GM13977 (cell line): ENCODE results near the gene S100PBP.
"Not testable (repeated sequence)": the region's sequence is repeated elsewhere in the genome, so short reads cannot be mapped to it uniquely, and the experiment has no call there.

Experiments used
- DNase-seq: peaks from one replicate; pipeline ENCODE4 v3.0.0; 2012; ENCODE audit warnings: low spot score
- in situ Hi-C: fragments of 300-500 bp; cut with MboI; formaldehyde crosslinking; loops from one replicate; pipeline ENCODE4 v1.12.0; 2022; ENCODE audit warnings: low sequenced_read_pairs, low pct_unique_long_range_greater_than_20kb, mixed read lengths, inconsistent platforms; ENCODE audit not compliant: unreplicated experiment
- TF ChIP-seq, protein P1 (sequence below): IDR thresholded peaks from 2 replicates; pipeline ENCODE4 v1.5.1; 2012; ENCODE audit warnings: mild to moderate bottlenecking, control low read depth; ENCODE audit not compliant: insufficient read depth; ENCODE audit errors: extremely low read depth, missing control alignments

S100PBP gene

DNA sequence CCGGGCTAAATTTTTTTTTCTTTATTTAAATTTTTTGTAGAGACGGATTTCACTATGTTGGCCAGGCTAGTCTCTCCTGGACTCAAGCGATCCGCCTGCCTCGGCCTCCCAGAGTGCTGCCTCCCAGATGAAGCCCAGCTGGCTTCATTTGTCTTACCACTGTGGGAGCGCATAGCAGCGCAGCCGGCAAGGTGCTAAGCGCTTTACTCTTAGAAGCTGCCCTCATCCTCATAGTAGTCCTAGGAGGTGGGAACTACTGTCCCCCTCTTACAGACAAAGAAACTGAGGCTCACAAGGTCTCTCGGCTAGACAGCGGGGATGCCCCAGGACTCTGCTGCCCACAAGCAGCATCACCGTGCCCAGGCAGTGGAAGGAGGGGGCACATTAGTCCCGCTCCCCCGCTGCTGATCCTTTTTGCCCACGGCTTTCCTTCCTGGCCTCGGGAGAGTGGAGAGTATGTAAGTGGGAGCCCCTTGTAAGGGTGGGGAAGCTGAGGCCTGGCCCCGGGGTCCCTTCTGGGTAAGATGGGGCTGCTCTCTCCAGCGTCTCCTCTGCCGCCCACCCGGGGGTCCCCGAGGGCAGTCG lies 83.0 kb downstream of the S100PBP start:
- TF ChIP-seq, protein P1, sequence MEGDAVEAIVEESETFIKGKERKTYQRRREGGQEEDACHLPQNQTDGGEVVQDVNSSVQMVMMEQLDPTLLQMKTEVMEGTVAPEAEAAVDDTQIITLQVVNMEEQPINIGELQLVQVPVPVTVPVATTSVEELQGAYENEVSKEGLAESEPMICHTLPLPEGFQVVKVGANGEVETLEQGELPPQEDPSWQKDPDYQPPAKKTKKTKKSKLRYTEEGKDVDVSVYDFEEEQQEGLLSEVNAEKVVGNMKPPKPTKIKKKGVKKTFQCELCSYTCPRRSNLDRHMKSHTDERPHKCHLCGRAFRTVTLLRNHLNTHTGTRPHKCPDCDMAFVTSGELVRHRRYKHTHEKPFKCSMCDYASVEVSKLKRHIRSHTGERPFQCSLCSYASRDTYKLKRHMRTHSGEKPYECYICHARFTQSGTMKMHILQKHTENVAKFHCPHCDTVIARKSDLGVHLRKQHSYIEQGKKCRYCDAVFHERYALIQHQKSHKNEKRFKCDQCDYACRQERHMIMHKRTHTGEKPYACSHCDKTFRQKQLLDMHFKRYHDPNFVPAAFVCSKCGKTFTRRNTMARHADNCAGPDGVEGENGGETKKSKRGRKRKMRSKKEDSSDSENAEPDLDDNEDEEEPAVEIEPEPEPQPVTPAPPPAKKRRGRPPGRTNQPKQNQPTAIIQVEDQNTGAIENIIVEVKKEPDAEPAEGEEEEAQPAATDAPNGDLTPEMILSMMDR: no peak
- DNase-seq: no peak
- in situ Hi-C loops: no loop called here

DNA sequence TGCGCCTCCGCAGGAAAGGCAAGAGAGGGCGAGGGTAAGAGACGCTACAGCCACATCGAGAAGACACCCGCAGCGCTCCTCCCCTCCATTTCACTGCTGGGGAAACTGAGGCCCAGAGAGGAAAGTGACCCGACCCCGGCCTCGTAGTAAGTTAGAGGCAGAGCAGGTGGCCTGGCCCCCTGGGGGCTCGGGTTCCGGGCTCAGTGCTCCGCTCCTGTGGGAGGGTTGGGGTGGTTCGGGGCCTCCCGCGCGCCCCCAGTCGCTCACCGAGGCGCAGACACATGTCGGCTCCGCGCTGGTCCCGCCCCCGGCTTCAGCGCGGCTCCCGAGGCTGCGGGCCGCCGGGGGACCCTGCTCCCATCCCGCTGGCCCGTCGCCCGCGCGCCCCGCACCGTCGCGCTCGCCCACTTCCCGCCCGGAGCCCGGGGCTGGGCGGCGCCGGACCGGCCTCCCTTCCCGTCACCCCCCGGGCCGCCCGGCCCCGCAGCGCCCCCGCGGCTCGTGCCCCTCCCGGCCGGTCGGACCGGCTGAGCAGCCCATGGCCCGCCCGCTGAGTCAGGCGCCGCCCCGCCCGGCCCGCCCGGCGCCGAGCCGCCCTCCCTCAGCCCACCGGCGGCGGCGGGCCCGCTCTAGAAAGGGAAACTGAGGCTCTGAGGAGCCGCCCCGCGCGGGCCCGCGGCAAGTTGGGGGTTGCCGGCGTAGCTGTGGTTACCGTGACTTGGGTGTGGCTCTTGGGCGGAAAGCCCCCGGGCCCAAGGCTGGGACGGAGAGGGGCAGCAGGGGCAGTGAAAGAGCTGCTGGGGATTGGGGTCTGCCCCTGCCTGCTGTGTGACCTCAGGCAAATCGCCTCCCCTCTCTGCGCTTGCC lies 83.7 kb downstream of the S100PBP start, which contains the start of gene TMEM54:
TMEM54 (minus strand) TSS at position 434 of the 867 bp plus-strand sequence; CDS start at position 283, 151 bp downstream.
- TF ChIP-seq, protein P1: no peak
- in situ Hi-C loops: no loop called here
- DNase-seq: peak; percentile 79

DNA sequence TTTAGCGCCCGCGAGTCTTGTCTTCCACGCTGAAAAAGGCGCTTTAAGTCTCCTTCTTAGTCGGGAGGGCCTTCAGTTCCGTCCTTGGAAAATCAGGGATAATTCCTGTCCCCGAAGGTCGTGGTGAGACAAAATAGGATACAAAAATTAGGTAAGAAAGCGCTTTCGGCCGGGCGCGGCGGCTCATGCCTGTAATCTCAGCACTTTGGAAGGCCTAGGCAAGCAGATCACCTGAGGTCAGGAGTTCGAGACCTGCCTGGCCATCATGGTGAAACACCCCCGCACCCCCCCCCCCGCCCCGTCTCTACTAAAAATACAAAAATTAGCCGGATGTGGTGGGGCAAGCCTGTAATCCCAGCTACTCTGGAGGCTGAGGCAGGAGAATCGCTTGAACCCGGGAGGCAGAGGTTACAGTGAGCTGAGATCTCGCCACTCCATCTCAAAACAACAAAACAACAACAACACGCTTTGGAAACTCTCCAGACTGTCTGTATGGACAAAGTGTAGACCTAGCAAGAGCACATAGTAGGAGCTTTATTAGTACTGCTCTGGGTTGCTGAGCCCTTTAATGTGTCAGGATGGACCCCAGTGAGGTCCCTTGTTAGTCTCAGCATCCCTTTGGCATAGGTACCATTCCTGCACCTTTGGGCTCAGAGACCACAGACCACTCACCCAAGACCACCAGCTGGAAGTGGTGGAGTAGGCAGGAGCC lies 84.5 kb downstream of the S100PBP start:
- in situ Hi-C loops: no loop called here
- TF ChIP-seq, protein P1: no peak
- DNase-seq: no peak

DNA sequence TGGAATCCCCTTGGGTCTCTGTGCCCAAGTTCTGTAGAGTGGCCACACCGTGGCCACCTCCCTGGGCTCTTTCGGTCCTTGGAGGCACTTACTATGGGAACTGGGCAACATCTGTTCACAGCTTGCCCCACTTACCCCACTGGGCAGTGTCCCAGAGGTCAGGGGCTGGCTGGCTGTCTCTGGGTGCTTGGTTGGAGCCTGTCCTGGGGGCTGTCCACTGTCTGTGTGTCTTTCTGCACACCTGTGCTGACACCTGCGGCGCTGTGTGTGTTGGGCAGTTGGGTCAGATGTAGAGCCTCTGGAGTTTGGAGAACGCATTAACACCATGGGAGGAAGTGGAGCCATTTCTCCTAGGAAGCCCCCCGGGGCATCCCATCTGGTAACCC lies 85.1 kb downstream of the S100PBP start:
- TF ChIP-seq, protein P1: no peak
- DNase-seq: peak; percentile 20
- in situ Hi-C loops: no loop called here

DNA sequence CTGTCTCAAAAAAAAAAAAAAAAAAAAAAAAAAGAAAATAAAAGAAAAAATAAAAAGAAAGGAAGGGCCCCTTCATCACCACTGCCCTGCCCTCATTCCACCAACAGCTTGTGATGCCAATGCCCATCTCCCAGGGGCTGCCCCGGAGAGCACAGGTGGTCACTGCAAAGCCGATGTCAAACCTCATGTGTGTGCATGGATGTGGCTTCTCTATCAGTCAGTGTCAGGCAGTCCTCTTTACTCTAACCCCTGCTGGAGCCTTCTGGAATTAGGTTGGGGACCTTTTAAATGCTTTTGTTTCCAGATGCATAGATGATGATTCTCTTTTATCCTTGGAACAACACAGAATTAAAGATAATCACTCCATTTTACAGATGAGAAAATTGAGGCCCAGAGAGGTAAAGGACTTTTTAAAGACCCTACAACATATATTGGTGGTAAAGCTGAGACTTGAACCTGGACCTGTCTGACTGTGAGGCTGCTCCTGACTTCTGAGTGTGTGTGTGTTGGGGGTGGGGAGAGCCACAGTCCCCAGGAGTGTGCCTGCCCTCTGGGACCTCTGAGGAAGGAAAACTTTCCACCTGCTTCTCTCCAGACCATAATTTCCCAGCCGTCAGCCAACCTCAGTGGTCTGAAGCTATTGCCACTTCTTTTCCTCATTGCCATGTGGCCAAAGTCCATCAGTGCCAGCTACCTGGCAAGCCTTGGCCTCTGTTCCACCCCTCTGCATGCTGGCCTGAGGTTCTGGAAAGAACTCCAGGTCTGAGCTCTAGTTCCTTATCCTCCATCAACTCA lies 86.7 kb downstream of the S100PBP start:
- DNase-seq: peak; percentile 22
- in situ Hi-C loops: no loop called here
- TF ChIP-seq, protein P1: no peak

DNA sequence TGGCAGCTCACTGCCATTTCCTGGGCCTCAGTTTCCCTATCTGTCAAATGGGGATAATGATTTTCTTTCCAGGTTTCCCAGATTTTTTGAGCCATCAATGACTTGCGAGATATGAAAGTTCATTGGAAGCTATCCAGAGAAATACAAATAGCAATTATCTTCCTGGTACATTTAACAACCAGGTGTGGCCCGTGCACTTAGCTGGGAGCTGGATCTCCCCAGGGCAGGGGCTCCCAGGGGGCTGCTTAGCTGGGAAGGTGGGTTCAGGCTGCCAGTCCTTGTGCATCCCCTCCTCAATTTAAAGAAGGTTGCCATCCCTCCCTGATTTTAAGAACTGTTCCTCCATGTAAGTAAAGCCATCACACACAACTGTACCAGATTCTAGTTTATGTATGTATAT lies 87.3 kb downstream of the S100PBP start:
- in situ Hi-C loops: no loop called here
- no peak for DNase-seq
- TF ChIP-seq, protein P1: no peak

DNA sequence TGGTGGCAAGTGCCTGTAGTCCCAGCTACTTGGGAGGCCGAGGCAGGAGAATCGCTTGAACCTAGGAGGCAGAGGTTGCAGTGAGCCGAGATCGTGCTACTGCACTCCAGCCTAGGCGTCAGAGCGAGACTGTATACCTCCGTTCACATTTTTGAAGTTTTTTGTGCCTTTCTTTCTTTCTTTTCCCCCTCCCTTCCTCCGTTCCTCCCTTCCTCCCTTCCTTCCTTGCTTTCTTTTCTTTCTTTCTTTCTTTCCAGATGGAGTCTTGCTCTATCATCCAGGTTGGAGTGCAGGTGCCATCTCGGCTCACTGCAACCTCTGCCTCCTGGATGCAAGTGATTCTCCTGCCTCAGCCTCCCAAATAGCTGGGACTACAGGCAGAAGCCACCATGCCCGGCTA lies 88.1 kb downstream of the S100PBP start:
- DNase-seq, in situ Hi-C loops: not testable (repeated sequence)
